GM12892 (cell line): ENCODE measurements around the gene NBDY.

Experiments used
- POLR2A ChIP-seq: IDR thresholded peaks from 2 replicates; pipeline ENCODE4 v1.6.1; 2011; ENCODE audit warnings: low read depth, low read length, control low read depth
- POLR2AphosphoS5 ChIP-seq: IDR thresholded peaks from 2 replicates; pipeline ENCODE4 v1.6.1; 2011; ENCODE audit warnings: low read depth, low read length, control low read depth

- no peak for TF ChIP-seq POLR2AphosphoS5
- TF ChIP-seq POLR2A, result no peak
Measured at GRCh38 chrX:56744996-56745395, 16.0 kb downstream of the NBDY start.
